HCT116 (cell line): ENCODE data around the gene TOMM22. TPM values are rescaled to one million over a fixed set of nuclear protein-coding genes. Genes with fewer than 3 reads are reported as not detected.

Source experiments
- ATAC-seq: fragments of 200-7000 bp; cut with Tn5 transposase; 2 replicates; pipeline ENCODE4 v1.9.1; 2020; ENCODE audit warnings: mild to moderate bottlenecking, moderate library complexity
- BruUV-seq: library from RNA; stranded (reverse); fragments of 400-500 nt; replicated peaks from 2 replicates; lab custom pipeline; 2021; lab: Mats Ljungman, UMichigan
- CTCF ChIA-PET: fragments of 300-600 bp; sonication (Branson Sonifier 250); formaldehyde crosslinking; loops from one replicate; lab custom pipeline; 2021; ENCODE audit warnings: antibody characterized with exemption; lab: Charles Lee
- POLR2A ChIA-PET: fragments of 300-600, 350-600 bp; sonication (Branson Sonifier 250); formaldehyde crosslinking; loops from one replicate; lab custom pipeline; 2021; ENCODE audit warnings: antibody characterized with exemption; lab: Charles Lee
- RAD21 ChIA-PET, 2 experiments: fragments of 300-600 bp; sonication (Branson Sonifier 250); formaldehyde crosslinking; loops; one replicate each; lab custom pipeline; 2023; ENCODE audit warnings: low total read pairs in 2 of 2; ENCODE audit not compliant: uncharacterized antibody in 2 of 2, unreplicated experiment in 2 of 2, low non-redundant PET in 1 of 2; lab: Charles Lee
- DNase-seq: peaks from one replicate; pipeline ENCODE4 v3.0.0-alpha.2; 2010; ENCODE audit warnings: low read depth, low spot score
- H2AFZ ChIP-seq: fragments of 200-600 bp; shearing (Covaris generic), sonication (generic); 2 replicates; pipeline ENCODE4 v1.6.1; 2017; ENCODE audit warnings: low read depth, mixed run types, mixed read lengths, antibody characterized with exemption, low read length; ENCODE audit not compliant: poor library complexity, severe bottlenecking
- H3K27ac ChIP-seq: 2 replicates; pipeline ENCODE4 v1.5.1; 2012; ENCODE audit warnings: low read depth, low read length
- H3K27me3 ChIP-seq: fragments of 200-600 bp; sonication (generic); 2 replicates; pipeline ENCODE4 v1.6.1; 2016; ENCODE audit warnings: mixed run types, low read length, mixed read lengths; ENCODE audit not compliant: insufficient read depth
- H3K36me3 ChIP-seq, 2 experiments: fragments of 200-500 bp in 1 of 2; fragments of 200-600 bp in 1 of 2; sonication (Bioruptor generic) in 1 of 2; sonication (generic) in 1 of 2; 2 replicates each; pipeline versions ENCODE4 v1.5.1 to v1.6.1; 2014 to 2016; ENCODE audit warnings: low read length in 2 of 2, inconsistent platforms in 1 of 2, mixed read lengths in 1 of 2, mixed run types in 1 of 2; ENCODE audit not compliant: insufficient read depth in 2 of 2, control insufficient read depth in 1 of 2
- H3K4me1 ChIP-seq, 2 experiments: fragments of 200-600 bp in 1 of 2; sonication (generic) in 1 of 2; 2 replicates each; pipeline versions ENCODE4 v1.5.1 to v1.6.1; 2012 to 2017; ENCODE audit warnings: low read length in 2 of 2, inconsistent platforms in 1 of 2, mild to moderate bottlenecking in 1 of 2, mixed read lengths in 1 of 2, mixed run types in 1 of 2, moderate library complexity in 1 of 2; ENCODE audit not compliant: insufficient read depth in 2 of 2, control insufficient read depth in 1 of 2
- H3K4me2 ChIP-seq: fragments of 200-600 bp; sonication (generic); 2 replicates; pipeline ENCODE4 v1.6.1; 2017; ENCODE audit warnings: mixed run types, low read length, mixed read lengths
- H3K4me3 ChIP-seq, 2 experiments: fragments of 200-600 bp in 1 of 2; sonication (generic) in 1 of 2; replicated peaks in 1 of 2; 2 replicates each; pipeline ENCODE4 v1.5.1; 2011 to 2016; ENCODE audit warnings: low read length in 2 of 2, control low read depth in 1 of 2, low read depth in 1 of 2, mild to moderate bottlenecking in 1 of 2, mixed read lengths in 1 of 2, mixed run types in 1 of 2
- H3K79me2 ChIP-seq: fragments of 200-600 bp; sonication (generic); 2 replicates; pipeline ENCODE4 v1.6.1; 2017; ENCODE audit warnings: mild to moderate bottlenecking, mixed run types, low read length, moderate library complexity, mixed read lengths; ENCODE audit not compliant: insufficient read depth
- H3K9ac ChIP-seq: fragments of 200-600 bp; sonication (generic); 2 replicates; pipeline ENCODE4 v1.6.1; 2016; ENCODE audit warnings: low read length, mixed read lengths
- H3K9me2 ChIP-seq: fragments of 200-600 bp; sonication (generic), shearing (Covaris generic); 2 replicates; pipeline ENCODE4 v1.6.1; 2017; ENCODE audit warnings: mixed run types, mild to moderate bottlenecking, moderate library complexity; ENCODE audit not compliant: insufficient read depth
- H3K9me3 ChIP-seq, 2 experiments: fragments of 200-500 bp in 1 of 2; fragments of 200-600 bp in 1 of 2; sonication (Bioruptor generic) in 1 of 2; sonication (generic) in 1 of 2; 2 replicates each; pipeline ENCODE4 v1.6.1; 2014 to 2017; ENCODE audit warnings: low read length in 2 of 2, mixed read lengths in 2 of 2, inconsistent platforms in 1 of 2, low read depth in 1 of 2, mild to moderate bottlenecking in 1 of 2, mixed run types in 1 of 2, moderate library complexity in 1 of 2; ENCODE audit not compliant: control insufficient read depth in 1 of 2, insufficient read depth in 1 of 2
- H4K20me1 ChIP-seq: fragments of 200-600 bp; sonication (generic), shearing (Covaris generic); 2 replicates; pipeline ENCODE4 v1.6.1; 2017; ENCODE audit warnings: mixed run types, mild to moderate bottlenecking, moderate library complexity; ENCODE audit not compliant: insufficient read depth
- ELF1 ChIP-seq: IDR thresholded peaks from 2 replicates; pipeline ENCODE4 v1.6.1; 2012; ENCODE audit warnings: low read depth, borderline replicate concordance
- FOSL1 ChIP-seq: IDR thresholded peaks from 2 replicates; pipeline ENCODE4 v1.6.1; 2012; ENCODE audit warnings: low read depth
- JUND ChIP-seq: IDR thresholded peaks from 2 replicates; pipeline ENCODE4 v1.6.1; 2012
- POLR2A ChIP-seq: IDR thresholded peaks from 2 replicates; pipeline ENCODE4 v1.7.0; 2011; ENCODE audit warnings: borderline replicate concordance; ENCODE audit not compliant: insufficient read depth, insufficient read length; ENCODE audit errors: extremely low read depth
- RAD21 ChIP-seq: IDR thresholded peaks from 2 replicates; pipeline ENCODE4 v1.6.1; 2012; ENCODE audit warnings: low read depth, mild to moderate bottlenecking
- SIN3A ChIP-seq: IDR thresholded peaks from 2 replicates; pipeline ENCODE4 v1.6.1; 2012; ENCODE audit warnings: low read depth
- SP1 ChIP-seq: IDR thresholded peaks from 2 replicates; pipeline ENCODE4 v1.6.1; 2012; ENCODE audit warnings: low read depth
- TCF7L2 ChIP-seq: IDR thresholded peaks from 2 replicates; pipeline ENCODE4 v1.7.0; 2011; ENCODE audit warnings: borderline replicate concordance, inconsistent platforms; ENCODE audit not compliant: insufficient read depth, insufficient read length; ENCODE audit errors: extremely low read depth
- YY1 ChIP-seq: IDR thresholded peaks from 2 replicates; pipeline ENCODE4 v1.6.1; 2011; ENCODE audit warnings: low read length, low read depth, moderate library complexity, mild to moderate bottlenecking; ENCODE audit not compliant: insufficient replicate concordance; ENCODE audit errors: extremely low read depth
- ZBTB33 ChIP-seq: IDR thresholded peaks from 2 replicates; pipeline ENCODE4 v1.6.1; 2011; ENCODE audit warnings: mild to moderate bottlenecking, low read length, moderate library complexity; ENCODE audit not compliant: insufficient replicate concordance; ENCODE audit errors: extremely low read depth
- ZNF274 ChIP-seq: fragments of 200-500 bp; sonication (Bioruptor generic); IDR thresholded peaks from 2 replicates; pipeline ENCODE4 v1.6.1; 2014; ENCODE audit warnings: mild to moderate bottlenecking, low read depth, low read length, inconsistent platforms
- intact Hi-C: fragments of 100-400 bp; cut with micrococcal nuclease; formaldehyde crosslinking; loops from 2 replicates; pipeline ENCODE4 v1.10.0; 2022
- total RNA-seq: library from RNA; stranded (reverse); gene quantifications from one replicate; pipeline ENCODE4 v1.2.1, GENCODE V29; 2021; ENCODE audit not compliant: unreplicated experiment
- TF ChIP-seq, protein P1 (sequence below): IDR thresholded peaks from 2 replicates; pipeline ENCODE4 v1.6.1; 2012

Gene TOMM22
- total RNA-seq, 1 experiment from 2014 or later = 136 TPM

- Histone ChIP-seq H3K4me3 (peak overlapping the region; percentile 34 to 43), H3K27ac (peak overlapping the region; percentile 28), H3K9me2 (no peaks in the 10 kb centered on the region), H3K9ac (peak overlapping the region; percentile 50), H3K27me3 (no peaks in the 10 kb centered on the region), H3K79me2 (peaks cover 46% of the 10 kb centered on the region)
- POLR2A ChIA-PET = interaction anchor here (0.9 to 1.7 kb wide), 2 partner anchors 8 to 23 kb away, joined by 3 to 14 read pairs; partner anchors contain the start of gene TOMM22
- no TSS peak for BruUV-seq
- intact Hi-C loops = no loop called here
- ATAC-seq = no peak
- TF ChIP-seq SP1 = no peak
- TF ChIP-seq POLR2A = no peak
- no peak for TF ChIP-seq ZBTB33
- TF ChIP-seq, protein P1, sequence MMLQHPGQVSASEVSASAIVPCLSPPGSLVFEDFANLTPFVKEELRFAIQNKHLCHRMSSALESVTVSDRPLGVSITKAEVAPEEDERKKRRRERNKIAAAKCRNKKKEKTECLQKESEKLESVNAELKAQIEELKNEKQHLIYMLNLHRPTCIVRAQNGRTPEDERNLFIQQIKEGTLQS = no peak
- TF ChIP-seq FOSL1 = no peak
- TF ChIP-seq YY1 = no peak
- TF ChIP-seq SIN3A = no peak
- TF ChIP-seq ELF1 = no peak
- no peak for TF ChIP-seq TCF7L2
- TF ChIP-seq ZNF274 = no peak
- TF ChIP-seq RAD21 = no peak
- TF ChIP-seq JUND = no peak
- TF ChIP-seq, all 23 proteins: peak for 0
- Histone ChIP-seq H3K9me3 (no peaks in the 10 kb centered on the region), H3K4me1 (peaks cover 21 to 48% of the 10 kb centered on the region in 2 experiments), H4K20me1 (no peaks in the 10 kb centered on the region), H2AFZ (no peak overlapping the region), H3K36me3 (0 out of 4 replicates have a peak, but pooled peaks cover 0 to 5% of the 10 kb centered on the region in 2 experiments), H3K4me2 (peak overlapping the region; percentile 67)
- ChIA-PET RAD21 (no interaction called here), CTCF (no interaction called here)
- DNase-seq = no peak
Observed at GRCh38 chr22:38704654-38705234, 23.0 kb downstream of the TOMM22 start.
